Eye (tissue), 1 donor: ENCODE measurements around the gene LRR1.
"Not testable (repeated sequence)": the region's sequence is repeated elsewhere in the genome, so short reads cannot be mapped to it uniquely, and the experiment has no call there.

Experiments
- DNase-seq: peaks from one replicate; pipeline ENCODE4 v3.0.0-alpha.2; 2015

Gene LRR1

GRCh38 chr14:49598485-49599300 lies at the start of gene LRR1:
Gene LRR1, plus strand, starts transcription at chr14:49598940. Its CDS starts 81 bp downstream, at chr14:49599021.
- DNase-seq = peak; percentile 97

GRCh38 chr14:49549446-49549845 lies 49.3 kb upstream of the LRR1 start:
- DNase-seq = no peak

GRCh38 chr14:49549881-49550280 lies 48.9 kb upstream of the LRR1 start:
- no peak for DNase-seq

- DNase-seq = peak; percentile 27
Measured at GRCh38 chr14:49550286-49551184, 48.2 kb upstream of the LRR1 start.

GRCh38 chr14:49551569-49551968 lies 47.2 kb upstream of the LRR1 start:
- DNase-seq = no peak

- no peak for DNase-seq
Measured at GRCh38 chr14:49553106-49553505, 45.6 kb upstream of the LRR1 start.

GRCh38 chr14:49553892-49554291 lies 44.8 kb upstream of the LRR1 start:
- no peak for DNase-seq

GRCh38 chr14:49559979-49560768 lies 38.6 kb upstream of the LRR1 start:
- no peak for DNase-seq

GRCh38 chr14:49566714-49567113 lies 32.0 kb upstream of the LRR1 start:
- no peak for DNase-seq

GRCh38 chr14:49569281-49569680 lies 29.5 kb upstream of the LRR1 start:
- no peak for DNase-seq

GRCh38 chr14:49574038-49574437 lies 24.7 kb upstream of the LRR1 start:
- no peak for DNase-seq

GRCh38 chr14:49578141-49578540 lies 20.6 kb upstream of the LRR1 start:
- DNase-seq = no peak

GRCh38 chr14:49579841-49580240 lies 18.9 kb upstream of the LRR1 start:
- DNase-seq = no peak

- DNase-seq = no peak
Measured at GRCh38 chr14:49581209-49582112, 17.3 kb upstream of the LRR1 start.

GRCh38 chr14:49582113-49582977 lies 16.4 kb upstream of the LRR1 start:
- DNase-seq = no peak

- no peak for DNase-seq
Measured at GRCh38 chr14:49583629-49584028, 15.1 kb upstream of the LRR1 start.

GRCh38 chr14:49584058-49584457 lies 14.7 kb upstream of the LRR1 start:
- DNase-seq = no peak

GRCh38 chr14:49584981-49585640 lies 13.6 kb upstream of the LRR1 start:
- DNase-seq = not testable (repeated sequence)

GRCh38 chr14:49585803-49586672 lies 12.7 kb upstream of the LRR1 start, which contains the start of gene RPS29:
Gene RPS29, minus strand, starts transcription at chr14:49586380. Its CDS starts 34 bp downstream, at chr14:49586346.
- peak; percentile 100 for DNase-seq
